IPS-20b (cell line): ENCODE data around the gene SLC27A3.
"Not testable (repeated sequence)": the region's sequence is repeated elsewhere in the genome, so short reads cannot be mapped to it uniquely, and the experiment has no call there.

Experiments
- H3K27ac ChIP-seq: one replicate; pipeline ENCODE4 v1.5.1; 2013; ENCODE audit warnings: low read length
- H3K27me3 ChIP-seq: 2 replicates; pipeline ENCODE4 v1.6.1; 2013; ENCODE audit warnings: mild to moderate bottlenecking, low read length, inconsistent platforms; ENCODE audit not compliant: insufficient read depth
- H3K36me3 ChIP-seq: 2 replicates; pipeline ENCODE4 v1.6.1; 2013; ENCODE audit warnings: low read depth, mild to moderate bottlenecking, inconsistent platforms, low read length, moderate library complexity; ENCODE audit not compliant: insufficient read depth
- H3K4me1 ChIP-seq: 2 replicates; pipeline ENCODE4 v1.6.1; 2013; ENCODE audit warnings: mild to moderate bottlenecking, control low read depth, inconsistent platforms, low read length, moderate library complexity; ENCODE audit not compliant: insufficient read depth
- H3K4me3 ChIP-seq: 2 replicates; pipeline ENCODE4 v1.5.1; 2013; ENCODE audit warnings: mild to moderate bottlenecking, low read length, inconsistent platforms
- H3K9ac ChIP-seq: 2 replicates; pipeline ENCODE4 v1.6.1; 2013; ENCODE audit warnings: low read depth, mild to moderate bottlenecking, inconsistent platforms, low read length, moderate library complexity
- H3K9me3 ChIP-seq: 2 replicates; pipeline ENCODE4 v1.6.1; 2013; ENCODE audit warnings: mild to moderate bottlenecking, low read depth, low read length, inconsistent platforms; ENCODE audit not compliant: insufficient read depth

The SLC27A3 gene

GRCh38 chr1:153776352-153776751, 1.1 kb downstream of the SLC27A3 start:
- H3K27ac ChIP-seq = no peak overlapping the region

GRCh38 chr1:153776845-153777370, 1.7 kb downstream of the SLC27A3 start:
- Histone ChIP-seq H3K9ac (peak overlapping the region; percentile 90; the same call in 1 of the 2 replicates), H3K27me3 (no peaks in the 10 kb centered on the region), H3K27ac (no peak overlapping the region), H3K4me3 (peak overlapping the region; percentile 91; the same call in 1 of the 2 replicates), H3K4me1 (peaks cover 4% of the 10 kb centered on the region; the same call in 1 of the 2 replicates), H3K9me3 (no peaks in the 10 kb centered on the region), H3K36me3 (peaks cover 24% of the 10 kb centered on the region)

More at GRCh38 chr1:153776352-153776751, 1.1 kb downstream of the SLC27A3 start:
- peaks cover 28% of the 10 kb centered on the region for H3K36me3 ChIP-seq
- H3K9me3 ChIP-seq = no peaks in the 10 kb centered on the region
- peaks cover 4% of the 10 kb centered on the region; the same call in 1 of the 2 replicates for H3K4me1 ChIP-seq
- no peaks in the 10 kb centered on the region for H3K27me3 ChIP-seq
- peak overlapping the region; percentile 90; the same call in 1 of the 2 replicates for H3K9ac ChIP-seq
- H3K4me3 ChIP-seq = peak overlapping the region; percentile 91

GRCh38 chr1:153777648-153778047, 2.4 kb downstream of the SLC27A3 start:
- Histone ChIP-seq H3K9me3 (no peaks in the 10 kb centered on the region), H3K9ac (no peak overlapping the region), H3K4me1 (peaks cover 4% of the 10 kb centered on the region; the same call in 1 of the 2 replicates), H3K36me3 (peaks cover 17% of the 10 kb centered on the region), H3K27me3 (no peaks in the 10 kb centered on the region), H3K27ac (no peak overlapping the region), H3K4me3 (no peak overlapping the region)

GRCh38 chr1:153778051-153778823, 3.0 kb downstream of the SLC27A3 start:
- peaks cover 11% of the 10 kb centered on the region for H3K36me3 ChIP-seq
- no peak overlapping the region for H3K9ac ChIP-seq
- H3K27ac ChIP-seq = no peak overlapping the region
- H3K4me1 ChIP-seq = peaks cover 4% of the 10 kb centered on the region; the same call in 1 of the 2 replicates
- H3K27me3 ChIP-seq = no peaks in the 10 kb centered on the region
- no peaks in the 10 kb centered on the region for H3K9me3 ChIP-seq
- no peak overlapping the region for H3K4me3 ChIP-seq

- Histone ChIP-seq H3K4me1 (peaks cover 7% of the 10 kb centered on the region; the same call in 1 of the 2 replicates), H3K4me3 (no peak overlapping the region), H3K27ac (no peak overlapping the region), H3K9ac (no peak overlapping the region), H3K9me3 (no peaks in the 10 kb centered on the region), H3K36me3 (peaks cover 4% of the 10 kb centered on the region), H3K27me3 (no peaks in the 10 kb centered on the region)
Observed at GRCh38 chr1:153778824-153779519, 3.8 kb downstream of the SLC27A3 start.

GRCh38 chr1:153779781-153780541, 4.8 kb downstream of the SLC27A3 start:
- Histone ChIP-seq H3K4me3 (no peak overlapping the region), H3K4me1 (peaks cover 3% of the 10 kb centered on the region; the same call in 1 of the 2 replicates), H3K9me3 (no peaks in the 10 kb centered on the region), H3K27me3 (no peaks in the 10 kb centered on the region), H3K9ac (no peak overlapping the region), H3K36me3 (no peaks in the 10 kb centered on the region; the same call in none of the 2 replicates), H3K27ac (no peak overlapping the region)

- H3K4me3 ChIP-seq = no peak overlapping the region
- H3K27ac ChIP-seq = no peak overlapping the region
- H3K27me3 ChIP-seq = no peaks in the 10 kb centered on the region
- H3K9me3 ChIP-seq = no peaks in the 10 kb centered on the region
- H3K36me3 ChIP-seq = no peaks in the 10 kb centered on the region; the same call in none of the 2 replicates
- no peak overlapping the region for H3K9ac ChIP-seq
- peaks cover 3% of the 10 kb centered on the region; the same call in 1 of the 2 replicates for H3K4me1 ChIP-seq
Observed at GRCh38 chr1:153780551-153780950, 5.3 kb downstream of the SLC27A3 start.

- peak overlapping the region; percentile 66 for H3K4me3 ChIP-seq
- not testable (repeated sequence) for H3K36me3 ChIP-seq, H3K27me3 ChIP-seq, H3K4me1 ChIP-seq, H3K27ac ChIP-seq, H3K9me3 ChIP-seq
- peak overlapping the region; percentile 79; the same call in 1 of the 2 replicates for H3K9ac ChIP-seq
Observed at GRCh38 chr1:153782648-153783047, 7.4 kb downstream of the SLC27A3 start.

GRCh38 chr1:153783233-153784190, 8.3 kb downstream of the SLC27A3 start:
- H3K27ac ChIP-seq = peak overlapping the region; percentile 37
- peaks cover 3% of the 10 kb centered on the region; the same call in 1 of the 2 replicates for H3K4me1 ChIP-seq
- H3K27me3 ChIP-seq = no peaks in the 10 kb centered on the region
- no peaks in the 10 kb centered on the region for H3K9me3 ChIP-seq
- peak overlapping the region; percentile 66 for H3K4me3 ChIP-seq
- no peaks in the 10 kb centered on the region; the same call in none of the 2 replicates for H3K36me3 ChIP-seq
- H3K9ac ChIP-seq = peak overlapping the region; percentile 79

GRCh38 chr1:153786038-153786790, 11.0 kb downstream of the SLC27A3 start:
- H3K36me3 ChIP-seq = no peaks in the 10 kb centered on the region
- H3K27me3 ChIP-seq = no peaks in the 10 kb centered on the region
- no peak overlapping the region for H3K27ac ChIP-seq
- H3K9me3 ChIP-seq = no peaks in the 10 kb centered on the region
- H3K4me1 ChIP-seq = peaks cover 3% of the 10 kb centered on the region; the same call in 1 of the 2 replicates
- H3K4me3 ChIP-seq = no peak overlapping the region
- no peak overlapping the region for H3K9ac ChIP-seq
